Astrocyte (in vitro differentiated cells and primary cell): ENCODE measurements around the gene ERMARD.

Experiments used
- CTCF ChIP-seq: IDR thresholded peaks from 2 replicates; pipeline ENCODE4 v1.5.1; 2011; ENCODE audit warnings: low read depth, mild to moderate bottlenecking, inconsistent platforms, low read length, moderate library complexity; ENCODE audit not compliant: insufficient read depth
- EZH2 ChIP-seq: IDR thresholded peaks from 2 replicates; pipeline ENCODE4 v1.6.1; 2012; ENCODE audit warnings: mild to moderate bottlenecking, low read length, inconsistent platforms; ENCODE audit not compliant: insufficient read depth

DNA sequence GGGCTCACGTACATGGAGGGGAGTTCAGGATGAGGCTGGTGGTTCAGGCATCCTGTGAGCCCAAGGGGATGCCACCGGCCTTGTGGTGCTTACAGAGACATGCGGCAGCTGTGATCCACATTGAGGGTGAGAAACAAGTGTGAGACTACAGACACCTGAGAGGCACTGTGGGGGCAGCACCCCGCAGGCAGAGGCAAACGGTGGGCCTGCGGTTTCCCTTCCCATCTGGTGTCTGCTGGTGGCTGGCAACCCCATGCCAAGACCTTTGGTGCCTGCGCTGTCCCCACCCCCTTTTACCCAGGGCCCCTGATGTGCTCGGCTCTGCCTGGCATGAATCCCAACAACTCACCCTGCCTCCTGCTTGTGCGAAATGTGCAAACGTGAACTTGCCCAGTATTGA is 42.0 kb downstream of the ERMARD start:
- no peak for TF ChIP-seq CTCF
- TF ChIP-seq EZH2: no peak
